Tibial artery (tissue), 4 donors: ENCODE data around the gene PFN1.
A peak's percentile ranks its signal among the peaks of the same experiment; 100 is the strongest.

ENCODE experiments used
- DNase-seq, 2 donors: peaks; one replicate each; pipeline ENCODE4 v3.0.0-alpha.2; 2019
- H3K27ac ChIP-seq, 2 donors: fragments of 200-600 bp; sonication (generic) in 1 of 2; 1 replicate in 1 of 2; 2 replicates in 1 of 2; pipeline ENCODE4 v1.5.1; 2018 to 2019; ENCODE audit warnings: mild to moderate bottlenecking in 1 of 2
- H3K27me3 ChIP-seq, 2 donors: fragments of 200-600 bp; sonication (generic) in 1 of 2; one replicate each; pipeline versions ENCODE4 v1.5.1 to v1.6.0; 2016 to 2019
- H3K36me3 ChIP-seq, 3 donors: fragments of 200-600 bp; sonication (generic) in 2 of 3; one replicate each; pipeline ENCODE4 v1.5.1; 2016 to 2019; ENCODE audit warnings: mild to moderate bottlenecking in 2 of 3
- H3K4me1 ChIP-seq, 4 donors: fragments of 200-600 bp; sonication (generic) in 2 of 4; 1 replicate in 3 of 4; 2 replicates in 1 of 4; pipeline ENCODE4 v1.5.1; 2016 to 2019
- H3K4me3 ChIP-seq, 2 donors: fragments of 200-600 bp; sonication (generic) in 1 of 2; 1 replicate in 1 of 2; 2 replicates in 1 of 2; pipeline ENCODE4 v1.5.1; 2018 to 2019; ENCODE audit warnings: mild to moderate bottlenecking in 2 of 2
- H3K9me3 ChIP-seq, 3 donors: fragments of 200-600 bp; sonication (generic) in 1 of 3; one replicate each; pipeline ENCODE4 v1.5.1; 2016 to 2019
- intact Hi-C: fragments of 100-400 bp; cut with DNase I; formaldehyde crosslinking; loops from one replicate; pipeline ENCODE4 v1.15.0; 2023; ENCODE audit warnings: low total_unique reads
- TF ChIP-seq, protein P1 (sequence below), 2 experiments: fragments of 200-600 bp in 1 of 2; fragments of 450-650 bp in 1 of 2; IDR thresholded peaks; one replicate each; pipeline ENCODE4 v1.5.1; 2017 to 2019; ENCODE audit warnings: antibody characterized with exemption in 2 of 2, mild to moderate bottlenecking in 1 of 2, moderate library complexity in 1 of 2

The PFN1 gene

DNA sequence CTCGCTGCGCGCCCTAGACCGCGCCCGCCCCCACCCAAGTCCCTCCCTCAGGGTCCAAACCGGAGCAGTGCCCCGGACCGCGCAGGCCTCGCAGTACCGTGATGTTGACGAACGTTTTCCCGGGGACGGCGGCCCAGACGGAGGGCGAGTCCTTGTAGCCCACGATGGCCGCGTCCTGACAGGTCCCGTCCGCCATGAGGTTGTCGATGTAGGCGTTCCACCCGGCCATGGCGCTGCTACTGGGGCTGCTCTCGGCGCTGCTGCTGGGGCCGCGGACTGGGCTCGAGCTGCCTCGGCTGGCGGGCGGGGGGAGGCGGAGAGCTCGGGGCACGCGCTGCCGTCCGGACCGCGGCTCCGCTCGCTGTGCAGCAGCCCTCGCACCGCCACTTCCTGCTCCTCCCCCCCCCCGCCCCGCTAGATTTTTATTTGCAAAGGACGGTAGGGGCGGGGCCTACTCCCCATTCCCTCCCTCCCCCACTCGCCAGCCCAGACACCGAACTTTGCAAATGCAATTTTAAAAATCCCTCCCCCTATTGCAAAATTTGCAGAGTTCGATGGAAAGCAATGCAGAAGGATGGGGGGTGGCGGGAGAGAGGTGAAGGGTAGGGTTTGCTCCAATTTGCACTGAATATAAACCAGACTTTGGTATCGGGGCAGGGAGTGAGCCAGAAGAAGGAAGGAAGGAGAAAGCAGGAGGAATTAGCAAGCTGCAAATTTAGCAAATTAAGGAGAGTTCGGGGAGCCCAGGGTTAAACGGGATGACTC lies at the start of gene PFN1:
Gene PFN1, minus strand, starts transcription at position 365 of the 765 bp plus-strand sequence. Its CDS starts 136 bp downstream, at position 229.
- Histone ChIP-seq H3K36me3 (peaks cover 28 to 38% (median 31%) of the 10 kb centered on the region in 3 donors), H3K4me1 (peaks cover 6 to 60% (median 44%) of the 10 kb centered on the region in 4 donors), H3K27me3 (no peaks in the 10 kb centered on the region), H3K4me3 (peak within 1 kb of the TSS; percentile 93 to 100), H3K9me3 (no peaks in the 10 kb centered on the region), H3K27ac (peak within 1 kb of the TSS; percentile 95 to 99)
- TF ChIP-seq, protein P1, sequence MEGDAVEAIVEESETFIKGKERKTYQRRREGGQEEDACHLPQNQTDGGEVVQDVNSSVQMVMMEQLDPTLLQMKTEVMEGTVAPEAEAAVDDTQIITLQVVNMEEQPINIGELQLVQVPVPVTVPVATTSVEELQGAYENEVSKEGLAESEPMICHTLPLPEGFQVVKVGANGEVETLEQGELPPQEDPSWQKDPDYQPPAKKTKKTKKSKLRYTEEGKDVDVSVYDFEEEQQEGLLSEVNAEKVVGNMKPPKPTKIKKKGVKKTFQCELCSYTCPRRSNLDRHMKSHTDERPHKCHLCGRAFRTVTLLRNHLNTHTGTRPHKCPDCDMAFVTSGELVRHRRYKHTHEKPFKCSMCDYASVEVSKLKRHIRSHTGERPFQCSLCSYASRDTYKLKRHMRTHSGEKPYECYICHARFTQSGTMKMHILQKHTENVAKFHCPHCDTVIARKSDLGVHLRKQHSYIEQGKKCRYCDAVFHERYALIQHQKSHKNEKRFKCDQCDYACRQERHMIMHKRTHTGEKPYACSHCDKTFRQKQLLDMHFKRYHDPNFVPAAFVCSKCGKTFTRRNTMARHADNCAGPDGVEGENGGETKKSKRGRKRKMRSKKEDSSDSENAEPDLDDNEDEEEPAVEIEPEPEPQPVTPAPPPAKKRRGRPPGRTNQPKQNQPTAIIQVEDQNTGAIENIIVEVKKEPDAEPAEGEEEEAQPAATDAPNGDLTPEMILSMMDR (IDR thresholded peaks at IDR 0.05), result peak in 1 of 2 experiments; percentile 8
- peak; percentile 95 to 96 for DNase-seq
- intact Hi-C loops, result loop anchor here (2.0 to 5.0 kb wide), 2 partner anchors 18 to 49 kb away; partner anchors contain the start of genes INCA1, KIF1C and SPAG7

DNA sequence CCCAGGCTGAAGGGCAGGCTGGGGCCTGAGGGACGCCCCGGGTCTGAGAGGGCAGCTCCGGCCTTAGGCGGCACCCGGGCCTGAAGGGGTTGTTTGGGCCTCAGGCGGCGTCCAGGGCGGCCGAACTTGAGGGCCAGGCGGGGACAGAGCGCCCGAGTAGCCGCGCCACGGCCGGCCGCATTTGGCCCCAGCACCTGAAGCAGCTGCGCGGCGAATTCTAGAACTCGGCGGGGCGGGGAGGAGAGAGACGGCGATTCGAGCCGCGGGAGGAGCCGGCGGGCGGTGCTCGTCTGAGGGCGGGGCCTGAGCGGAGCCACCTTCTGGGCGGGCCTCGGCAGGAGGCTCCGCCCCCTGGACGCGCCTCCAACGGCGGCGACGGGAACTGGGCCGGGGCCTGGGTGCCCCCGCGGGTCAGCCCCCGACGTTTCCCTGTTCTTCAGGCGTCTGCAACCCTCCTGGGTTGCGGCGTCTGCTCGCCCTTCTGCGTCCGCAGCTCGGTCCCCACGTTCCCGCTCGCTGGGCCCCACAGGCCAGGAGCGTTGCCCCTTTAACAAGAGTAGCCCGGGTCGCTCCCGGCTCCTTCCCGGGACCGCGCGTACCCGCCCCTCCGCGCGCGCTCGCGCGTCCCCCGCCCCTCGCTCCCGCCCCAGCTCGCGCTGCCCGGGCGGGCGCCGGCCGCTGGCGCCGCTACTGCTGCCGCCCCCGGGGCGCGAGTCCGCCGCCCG lies 49.1 kb upstream of the PFN1 start, which contains the start of the genes INCA1 and KIF1C:
Gene INCA1, minus strand, starts transcription at position 221 of the 725 bp plus-strand sequence. CDS start 3,085 bp downstream, outside the sequence.
Gene KIF1C, plus strand, starts transcription at position 649 of the 725 bp plus-strand sequence. CDS start 2,297 bp downstream, outside the sequence.
- peak within 1 kb of the TSS; percentile 85 to 100 for H3K4me3 ChIP-seq
- DNase-seq, result peak; percentile 90 to 96
- peaks cover 14 to 18% (median 17%) of the 10 kb centered on the region in 3 donors for H3K36me3 ChIP-seq
- no peaks in the 10 kb centered on the region for H3K9me3 ChIP-seq
- intact Hi-C loops, result loop anchor here (1.0 to 5.0 kb wide), 2 partner anchors 30 to 50 kb away; partner anchors contain the start of genes PFN1 and SPAG7
- peaks cover 0 to 37% (median 31%) of the 10 kb centered on the region in 4 donors for H3K4me1 ChIP-seq
- H3K27me3 ChIP-seq, result no peaks in the 10 kb centered on the region
- peak within 1 kb of the TSS; percentile 94 to 97 for H3K27ac ChIP-seq
- TF ChIP-seq, protein P1 (IDR thresholded peaks at IDR 0.05), result peak; percentile 24 to 43

DNA sequence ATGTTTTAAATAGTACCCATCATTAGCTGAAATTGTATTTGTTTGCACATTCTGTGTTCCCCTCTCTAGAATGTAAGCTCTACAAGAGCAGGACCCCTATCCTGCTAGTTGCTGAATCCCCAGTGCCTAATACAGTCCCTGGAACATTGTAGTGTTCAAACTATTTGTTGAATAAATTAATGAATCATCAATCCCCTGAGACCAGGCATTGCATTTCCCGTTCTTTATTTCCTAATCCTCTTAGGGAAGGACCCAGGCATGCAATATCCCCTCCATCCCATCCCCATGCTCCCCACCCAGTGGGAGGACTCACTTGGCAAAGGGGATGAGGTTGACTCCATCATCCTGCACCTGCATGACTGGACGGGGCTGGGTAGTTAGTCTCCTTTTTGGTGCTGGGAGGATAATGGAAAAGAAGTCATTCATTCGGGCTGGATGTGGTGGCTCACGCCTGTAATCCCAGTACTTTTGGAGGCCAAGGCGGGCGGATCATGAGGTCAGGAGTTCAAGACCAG lies 45.8 kb upstream of the PFN1 start:
- Histone ChIP-seq H3K27ac (no peak overlapping the region), H3K36me3 (no peaks in the 10 kb centered on the region), H3K9me3 (no peaks in the 10 kb centered on the region), H3K4me3 (no peak overlapping the region), H3K27me3 (no peaks in the 10 kb centered on the region), H3K4me1 (peaks cover 0 to 16% (median 14%) of the 10 kb centered on the region in 4 donors)
- TF ChIP-seq, protein P1 (IDR thresholded peaks at IDR 0.05), result no peak
- no peak for DNase-seq
- intact Hi-C loops, result no loop called here

DNA sequence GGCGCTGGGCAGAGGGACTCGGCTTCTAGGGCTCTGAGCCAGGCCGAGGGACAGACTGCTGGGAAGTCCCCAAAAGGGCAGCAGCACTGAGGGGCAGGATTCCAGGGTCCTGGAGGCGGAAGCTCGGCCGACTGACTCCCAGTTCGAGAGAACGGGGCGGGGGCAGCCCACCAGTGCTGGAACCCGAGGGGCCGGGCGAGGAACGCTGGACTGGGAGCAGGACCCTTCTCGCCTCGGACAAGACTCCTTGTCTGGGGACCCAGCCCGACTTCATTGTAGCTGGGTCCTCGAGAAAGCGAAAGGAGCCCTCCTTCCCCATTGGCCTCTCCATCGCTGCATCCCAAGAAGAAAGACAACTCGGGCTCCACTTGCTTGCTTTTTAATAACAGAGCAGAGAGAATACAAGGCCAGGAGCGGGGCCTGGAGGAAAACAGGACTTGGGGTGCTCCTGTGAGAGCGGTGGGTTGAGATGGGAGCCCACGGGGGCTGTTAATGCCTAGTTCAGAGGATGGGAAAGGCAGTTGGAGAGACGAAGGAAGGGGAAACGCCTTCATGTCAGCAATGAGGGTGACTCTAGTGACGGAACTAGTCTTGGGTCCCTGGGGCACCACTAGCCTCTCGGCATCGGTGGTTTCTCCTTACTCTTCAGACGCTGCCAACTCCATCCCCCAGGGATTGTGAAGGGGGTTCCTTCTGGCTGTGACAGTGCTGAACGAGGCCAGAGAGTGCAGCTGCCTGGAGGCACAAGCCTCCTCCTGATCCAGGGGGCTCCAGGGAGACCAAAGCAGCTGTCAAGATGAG lies 39.6 kb upstream of the PFN1 start:
- H3K27ac ChIP-seq, result peak overlapping the region; percentile 83 to 95
- TF ChIP-seq, protein P1 (IDR thresholded peaks at IDR 0.05), result no peak
- peaks cover 0 to 28% (median 21%) of the 10 kb centered on the region in 4 donors for H3K4me1 ChIP-seq
- intact Hi-C loops, result loop anchor here (2.0 kb wide), 1 partner anchor 79 kb away; no protein-coding TSS in a partner anchor
- H3K36me3 ChIP-seq, result peaks cover 0 to 24% (median 14%) of the 10 kb centered on the region in 3 donors
- no peaks in the 10 kb centered on the region for H3K27me3 ChIP-seq
- no peaks in the 10 kb centered on the region for H3K9me3 ChIP-seq
- H3K4me3 ChIP-seq, result peak overlapping the region; percentile 62 to 97
- peak in 1 of 2 donors; percentile 86 for DNase-seq
